Measurements from ENCODE around the gene EFHC1.

Gene EFHC1

DNA sequence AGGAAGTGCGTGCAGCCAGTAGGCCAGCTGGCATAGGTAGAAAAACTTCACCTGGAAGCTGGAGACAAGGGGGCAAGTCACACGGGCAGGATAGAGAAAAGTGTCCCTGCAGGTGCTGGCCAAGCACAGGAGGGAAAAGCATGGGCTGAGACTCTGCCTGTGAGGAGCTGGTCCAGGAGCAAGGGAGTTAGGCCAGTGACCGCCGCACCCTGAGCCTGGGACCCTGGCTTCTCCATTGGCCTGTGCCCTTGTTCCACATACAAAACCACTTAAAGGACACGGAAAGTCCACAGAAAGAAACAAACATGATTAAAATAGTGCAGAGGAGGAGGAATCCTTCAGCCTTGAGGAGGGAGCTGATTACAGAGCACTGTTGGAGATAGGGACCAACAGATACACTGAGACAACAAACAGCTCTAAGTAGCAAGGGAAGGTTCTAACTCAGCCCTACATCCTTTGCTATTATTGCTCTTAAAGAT, 88.2 kb downstream of the EFHC1 start:
- FAIRE-seq: no peak
- TF ChIP-seq TAF1 (IDR thresholded peaks at IDR 0.05; ENCODE audit: borderline replicate concordance, low read depth, low read length): no peak
- TF ChIP-seq POLR2A (IDR thresholded peaks at IDR 0.05; ENCODE audit: low read depth, low read length): no peak
- TF ChIP-seq POLR2AphosphoS5 (IDR thresholded peaks at IDR 0.05; ENCODE audit: low read depth, low read length): no peak

DNA sequence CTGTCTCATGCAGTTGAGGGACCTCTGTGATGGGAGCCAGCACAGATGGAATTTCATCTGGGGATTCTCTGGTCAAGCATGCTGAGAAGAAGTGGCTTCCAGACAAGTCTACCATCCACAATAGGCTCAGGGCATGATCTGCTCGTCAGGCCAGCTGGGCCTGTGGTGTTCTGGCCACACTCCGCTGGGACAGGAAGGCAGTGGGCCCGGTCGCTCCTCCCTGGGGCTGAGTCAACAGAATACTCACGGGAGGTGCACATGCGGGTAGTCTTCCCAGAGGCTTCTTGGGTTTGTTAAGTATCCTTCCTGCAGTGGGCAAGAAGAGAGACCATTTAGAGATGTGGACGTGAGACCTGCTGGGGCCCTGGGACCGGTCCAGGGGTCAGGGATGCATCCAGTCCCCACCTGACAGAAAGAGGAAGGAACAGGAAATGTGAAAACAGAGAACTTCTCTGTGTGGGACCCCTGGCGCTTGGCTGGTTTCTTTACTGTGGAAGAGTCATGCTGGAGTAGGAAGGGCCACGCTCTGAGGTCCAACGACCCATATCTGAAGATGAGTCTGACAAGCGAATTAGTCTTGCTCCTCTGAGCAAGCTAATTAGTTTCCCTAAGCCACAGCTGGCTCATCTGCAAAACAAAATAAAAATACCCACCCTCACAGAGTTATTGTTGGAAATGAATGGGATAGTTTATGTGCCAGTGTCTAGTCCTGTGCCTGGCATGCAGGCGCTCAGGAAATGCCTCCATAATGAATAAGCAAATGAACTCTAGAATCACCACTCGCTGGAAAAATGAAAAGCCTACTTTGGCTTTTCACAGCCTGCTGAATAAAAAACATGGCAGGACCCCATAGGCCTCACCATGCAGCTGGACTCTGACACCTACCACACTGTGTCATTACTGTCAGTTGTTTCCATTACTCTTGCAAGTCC, 89.4 kb downstream of the EFHC1 start:
- TF ChIP-seq POLR2AphosphoS5 (IDR thresholded peaks at IDR 0.05; ENCODE audit: low read depth, low read length) (no peak), TAF1 (IDR thresholded peaks at IDR 0.05; ENCODE audit: borderline replicate concordance, low read depth, low read length) (no peak), POLR2A (IDR thresholded peaks at IDR 0.05; ENCODE audit: low read depth, low read length) (no peak)
- FAIRE-seq: no peak

More for the DNA sequence above, 88.2 kb downstream of the EFHC1 start:
- no peak for DNase-seq (ENCODE audit: insufficient read length)

DNA sequence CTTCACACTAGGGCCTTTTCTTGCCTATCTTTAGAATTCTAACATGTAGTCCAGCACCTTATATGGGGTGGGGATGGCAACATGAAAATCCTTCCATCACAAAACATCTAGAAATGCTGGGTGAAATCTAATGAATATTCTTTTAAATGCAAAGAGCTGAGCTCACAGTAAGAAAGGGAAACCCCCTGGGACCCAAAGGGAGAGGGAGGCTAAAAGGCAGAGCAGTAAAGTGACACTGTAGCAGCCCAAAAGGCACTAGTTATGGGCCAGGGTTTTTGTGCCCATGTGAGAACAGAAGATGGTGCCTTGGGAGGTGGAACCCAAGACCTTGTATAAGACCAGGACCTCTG, 90.0 kb downstream of the EFHC1 start:
- FAIRE-seq (no peak), DNase-seq (ENCODE audit: insufficient read length) (no peak)
- TF ChIP-seq TAF1 (IDR thresholded peaks at IDR 0.05; ENCODE audit: borderline replicate concordance, low read depth, low read length) (no peak), POLR2AphosphoS5 (IDR thresholded peaks at IDR 0.05; ENCODE audit: low read depth, low read length) (no peak), POLR2A (IDR thresholded peaks at IDR 0.05; ENCODE audit: low read depth, low read length) (no peak)

More for the DNA sequence above, 89.4 kb downstream of the EFHC1 start:
- DNase-seq (ENCODE audit: insufficient read length): no peak

DNA sequence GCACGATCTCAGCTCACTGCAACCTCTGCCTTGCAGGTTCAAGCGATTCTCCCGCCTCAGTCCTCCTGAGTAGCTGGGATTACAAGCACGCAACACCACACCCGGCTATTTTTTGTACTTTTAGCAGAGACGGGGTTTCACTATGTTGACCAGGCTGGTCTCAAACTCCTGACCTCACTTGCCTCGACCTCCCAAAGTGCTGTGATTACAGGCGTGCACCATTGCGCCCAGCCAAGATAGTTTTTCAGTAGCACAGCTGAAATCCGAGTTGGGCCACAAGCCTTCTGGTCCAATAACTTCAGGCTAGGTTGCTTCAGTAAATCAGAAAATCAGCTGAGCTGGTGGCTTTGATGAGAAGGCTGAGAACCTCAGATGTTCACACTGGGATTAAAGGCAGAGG, 91.0 kb downstream of the EFHC1 start:
- no peak for FAIRE-seq
- no peak for TF ChIP-seq POLR2AphosphoS5 (IDR thresholded peaks at IDR 0.05; ENCODE audit: low read depth, low read length)
- no peak for TF ChIP-seq POLR2A (IDR thresholded peaks at IDR 0.05; ENCODE audit: low read depth, low read length)
- no peak for TF ChIP-seq TAF1 (IDR thresholded peaks at IDR 0.05; ENCODE audit: borderline replicate concordance, low read depth, low read length)
- no peak for DNase-seq (ENCODE audit: insufficient read length)

DNA sequence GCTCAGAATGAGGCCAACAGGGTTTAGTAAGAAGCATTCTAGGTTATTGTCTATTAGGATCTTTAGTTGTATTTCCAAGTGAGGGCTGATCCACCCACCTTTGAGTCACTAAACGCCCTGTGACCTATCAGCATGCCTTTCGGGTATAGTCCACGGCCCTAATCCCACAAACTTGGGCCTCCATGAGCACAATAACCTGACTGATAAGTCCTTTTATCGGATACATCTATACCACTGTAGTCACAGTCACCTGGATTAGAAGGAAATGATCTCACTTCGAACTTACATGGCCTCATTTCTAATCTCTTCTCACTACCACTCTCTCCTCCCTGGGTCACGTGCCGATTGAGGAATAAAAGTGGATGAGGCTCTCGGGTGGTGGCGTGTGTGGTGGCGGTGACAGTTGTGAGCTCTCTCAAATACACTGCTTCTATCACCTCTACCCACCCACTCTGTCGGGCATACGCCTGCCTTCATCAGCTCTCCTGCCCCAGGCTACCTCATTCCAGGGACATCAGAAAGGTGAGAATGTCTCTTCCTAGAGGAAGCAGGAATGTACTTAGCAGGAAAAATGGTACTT, 91.5 kb downstream of the EFHC1 start:
- DNase-seq (ENCODE audit: insufficient read length): no peak
- FAIRE-seq: no peak
- TF ChIP-seq POLR2A (IDR thresholded peaks at IDR 0.05; ENCODE audit: low read depth, low read length): no peak
- TF ChIP-seq TAF1 (IDR thresholded peaks at IDR 0.05; ENCODE audit: borderline replicate concordance, low read depth, low read length): no peak
- TF ChIP-seq POLR2AphosphoS5 (IDR thresholded peaks at IDR 0.05; ENCODE audit: low read depth, low read length): no peak

DNA sequence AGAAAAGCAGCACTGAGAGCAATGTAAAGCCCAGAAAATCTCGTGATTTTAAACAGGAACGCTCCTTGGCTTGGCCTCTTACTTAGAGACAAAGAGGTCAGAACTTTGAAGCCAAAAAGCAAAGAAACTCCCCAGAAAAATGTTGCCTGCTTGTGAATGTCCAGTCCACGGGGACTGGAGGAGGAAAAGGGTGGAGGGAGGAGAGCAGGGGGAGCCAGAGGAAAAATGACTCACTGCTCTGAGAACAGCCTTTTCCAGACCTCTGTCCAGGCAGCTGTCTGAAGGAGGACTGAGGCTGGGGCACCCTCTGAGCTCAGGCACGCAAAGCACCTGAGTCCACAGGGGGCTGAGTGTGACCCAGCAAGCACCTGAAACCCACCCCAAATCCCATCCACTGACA, 92.1 kb downstream of the EFHC1 start:
- FAIRE-seq: no peak
- DNase-seq (ENCODE audit: insufficient read length): no peak
- TF ChIP-seq POLR2AphosphoS5 (IDR thresholded peaks at IDR 0.05; ENCODE audit: low read depth, low read length): no peak
- TF ChIP-seq POLR2A (IDR thresholded peaks at IDR 0.05; ENCODE audit: low read depth, low read length): no peak
- no peak for TF ChIP-seq TAF1 (IDR thresholded peaks at IDR 0.05; ENCODE audit: borderline replicate concordance, low read depth, low read length)

DNA sequence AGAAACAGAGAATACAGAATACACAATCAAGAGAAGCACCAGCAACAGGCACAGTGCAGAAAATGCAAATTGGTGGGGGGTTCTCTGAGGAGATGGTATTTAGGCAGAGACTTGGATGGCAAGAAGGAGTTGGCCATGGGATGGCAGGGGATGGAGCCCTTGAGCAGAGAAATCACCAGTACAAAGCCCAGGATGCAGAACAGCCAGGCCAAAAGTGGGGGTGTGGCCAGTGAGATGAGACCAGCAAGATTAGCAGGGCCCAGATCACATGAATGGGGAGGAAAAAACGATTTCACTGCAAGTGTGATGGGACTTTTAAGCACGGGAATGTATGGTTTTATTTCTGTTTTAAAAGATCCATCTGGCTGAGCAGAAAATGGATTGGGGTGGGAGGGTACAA, 93.3 kb downstream of the EFHC1 start:
- TF ChIP-seq POLR2AphosphoS5 (IDR thresholded peaks at IDR 0.05; ENCODE audit: low read depth, low read length) (no peak), POLR2A (IDR thresholded peaks at IDR 0.05; ENCODE audit: low read depth, low read length) (no peak), TAF1 (IDR thresholded peaks at IDR 0.05; ENCODE audit: borderline replicate concordance, low read depth, low read length) (no peak)
- no peak for DNase-seq (ENCODE audit: insufficient read length)
- FAIRE-seq: no peak

DNA sequence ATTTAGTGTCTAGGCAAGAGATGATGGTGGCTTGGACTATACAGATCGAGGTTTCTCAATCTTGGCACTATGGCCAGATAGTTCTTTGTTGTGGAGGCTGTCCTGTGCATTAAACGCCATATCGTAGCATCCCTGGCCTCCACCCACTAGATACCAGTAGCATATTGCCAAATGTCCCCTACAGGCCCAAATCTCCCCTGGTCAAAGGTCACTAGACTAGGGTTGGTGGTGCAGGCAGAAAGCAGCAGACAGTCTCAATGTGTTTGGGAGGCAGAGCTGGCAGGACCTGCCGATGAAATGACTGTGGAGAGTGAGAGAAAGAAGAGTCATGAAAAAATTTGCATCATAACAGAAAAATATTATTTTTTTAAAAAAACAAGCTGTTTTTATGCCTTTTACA, 93.8 kb downstream of the EFHC1 start:
- no peak for FAIRE-seq
- TF ChIP-seq POLR2AphosphoS5 (IDR thresholded peaks at IDR 0.05; ENCODE audit: low read depth, low read length) (no peak), POLR2A (IDR thresholded peaks at IDR 0.05; ENCODE audit: low read depth, low read length) (no peak), TAF1 (IDR thresholded peaks at IDR 0.05; ENCODE audit: borderline replicate concordance, low read depth, low read length) (no peak)

DNA sequence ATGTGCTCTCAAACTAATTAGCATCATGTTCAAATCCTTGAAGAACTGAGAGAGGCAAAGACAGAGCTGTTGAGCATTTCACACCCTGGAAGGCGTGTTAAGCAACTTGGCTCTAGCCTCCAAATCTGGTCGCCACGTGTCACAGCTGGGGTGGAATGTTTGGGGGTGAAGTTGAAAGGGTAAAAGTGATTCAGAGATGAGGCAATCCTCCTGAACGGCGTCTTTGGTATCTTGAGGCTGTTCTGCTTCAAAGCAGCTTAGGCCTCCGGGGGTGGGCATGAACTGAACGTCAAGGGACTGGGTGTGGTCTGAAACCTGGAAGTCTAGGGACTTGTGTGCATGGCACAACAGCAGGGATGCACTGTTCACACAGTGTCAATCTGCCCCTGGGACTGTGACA, 94.4 kb downstream of the EFHC1 start:
- no peak for DNase-seq (ENCODE audit: insufficient read length)
- FAIRE-seq: no peak
- TF ChIP-seq TAF1 (IDR thresholded peaks at IDR 0.05; ENCODE audit: borderline replicate concordance, low read depth, low read length) (no peak), POLR2AphosphoS5 (IDR thresholded peaks at IDR 0.05; ENCODE audit: low read depth, low read length) (no peak), POLR2A (IDR thresholded peaks at IDR 0.05; ENCODE audit: low read depth, low read length) (no peak)

More for the DNA sequence above, 93.8 kb downstream of the EFHC1 start:
- no peak for DNase-seq (ENCODE audit: insufficient read length)

DNA sequence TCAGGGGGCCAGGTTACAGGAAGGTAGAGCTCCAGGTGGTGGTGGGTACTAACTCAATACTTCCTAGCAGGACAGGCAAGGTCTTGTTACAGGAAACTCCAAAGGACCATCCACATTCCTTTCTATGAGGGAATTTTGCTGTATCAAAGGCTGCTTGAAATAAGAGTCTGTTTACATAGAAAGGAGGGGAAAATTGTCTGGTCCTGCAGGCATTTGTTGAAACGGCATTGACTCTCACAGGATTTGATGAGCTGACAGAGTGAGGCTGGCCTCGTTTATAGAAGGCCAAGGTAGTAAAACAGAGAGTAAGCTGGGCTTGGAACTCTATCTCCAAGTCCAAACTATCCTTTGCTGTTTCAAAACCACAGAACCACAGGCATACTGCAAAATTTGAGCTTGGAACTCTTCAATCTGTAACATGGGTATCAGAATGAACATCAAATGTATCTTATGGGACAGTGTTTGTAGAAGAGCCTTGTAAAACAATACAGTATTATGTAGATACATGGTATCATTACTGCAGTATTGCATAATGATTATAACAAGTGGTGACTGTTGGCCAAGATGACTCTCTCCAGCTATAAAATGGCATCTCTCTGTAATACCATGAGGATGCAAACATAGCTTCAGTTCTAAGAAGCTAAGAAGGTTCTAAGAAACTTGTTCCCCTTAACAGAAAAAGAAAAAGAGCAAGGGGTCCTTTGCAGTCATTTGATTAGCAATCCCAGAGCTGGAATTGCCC, 95.2 kb downstream of the EFHC1 start:
- DNase-seq (ENCODE audit: insufficient read length) (no peak), FAIRE-seq (no peak)
- TF ChIP-seq POLR2A (IDR thresholded peaks at IDR 0.05; ENCODE audit: low read depth, low read length): no peak
- no peak for TF ChIP-seq POLR2AphosphoS5 (IDR thresholded peaks at IDR 0.05; ENCODE audit: low read depth, low read length)
- TF ChIP-seq TAF1 (IDR thresholded peaks at IDR 0.05; ENCODE audit: borderline replicate concordance, low read depth, low read length): no peak

DNA sequence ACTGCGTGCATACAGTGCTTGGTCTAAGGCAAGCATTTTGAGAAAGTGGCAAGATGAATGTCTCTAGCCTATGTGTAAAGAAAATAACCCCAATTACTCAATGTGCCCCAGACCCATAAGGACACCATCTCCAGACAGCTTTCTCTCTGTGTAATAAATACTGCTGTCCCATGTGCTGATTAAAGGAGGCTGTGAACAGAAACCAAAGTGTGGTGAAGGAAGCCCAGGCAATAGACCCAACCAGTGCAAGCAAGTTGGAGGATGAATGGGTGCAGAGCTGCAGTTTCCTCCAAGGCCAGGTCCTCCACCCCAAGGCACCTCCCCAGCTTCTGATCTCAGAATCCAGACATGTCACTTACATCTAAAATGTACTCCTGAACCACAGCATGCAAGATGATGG, 96.1 kb downstream of the EFHC1 start:
- DNase-seq (ENCODE audit: insufficient read length): no peak

More for the DNA sequence above, 96.1 kb downstream of the EFHC1 start:
- TF ChIP-seq TAF1 (IDR thresholded peaks at IDR 0.05; ENCODE audit: borderline replicate concordance, low read depth, low read length) (no peak), POLR2AphosphoS5 (IDR thresholded peaks at IDR 0.05; ENCODE audit: low read depth, low read length) (no peak), POLR2A (IDR thresholded peaks at IDR 0.05; ENCODE audit: low read depth, low read length) (no peak)
- no peak for FAIRE-seq

All from GM12892 (cell line).